HCT116 (cell line): ENCODE data around the gene NFATC1. TPM values are rescaled to one million over a fixed set of nuclear protein-coding genes. Genes with fewer than 3 reads are reported as not detected.

Experiments used
- ATAC-seq: fragments of 200-7000 bp; cut with Tn5 transposase; 2 replicates; pipeline ENCODE4 v1.9.1; 2020; ENCODE audit warnings: mild to moderate bottlenecking, moderate library complexity
- BruUV-seq: library from RNA; stranded (reverse); fragments of 400-500 nt; replicated peaks from 2 replicates; lab custom pipeline; 2021; lab: Mats Ljungman, UMichigan
- CTCF ChIA-PET: fragments of 300-600 bp; sonication (Branson Sonifier 250); formaldehyde crosslinking; loops from one replicate; lab custom pipeline; 2021; ENCODE audit warnings: antibody characterized with exemption; lab: Charles Lee
- POLR2A ChIA-PET: fragments of 300-600, 350-600 bp; sonication (Branson Sonifier 250); formaldehyde crosslinking; loops from one replicate; lab custom pipeline; 2021; ENCODE audit warnings: antibody characterized with exemption; lab: Charles Lee
- RAD21 ChIA-PET, 2 experiments: fragments of 300-600 bp; sonication (Branson Sonifier 250); formaldehyde crosslinking; loops; one replicate each; lab custom pipeline; 2023; ENCODE audit warnings: low total read pairs in 2 of 2; ENCODE audit not compliant: uncharacterized antibody in 2 of 2, unreplicated experiment in 2 of 2, low non-redundant PET in 1 of 2; lab: Charles Lee
- DNase-seq: peaks from one replicate; pipeline ENCODE4 v3.0.0-alpha.2; 2010; ENCODE audit warnings: low read depth, low spot score
- H2AFZ ChIP-seq: fragments of 200-600 bp; shearing (Covaris generic), sonication (generic); 2 replicates; pipeline ENCODE4 v1.6.1; 2017; ENCODE audit warnings: low read depth, mixed run types, mixed read lengths, antibody characterized with exemption, low read length; ENCODE audit not compliant: poor library complexity, severe bottlenecking
- H3K27ac ChIP-seq: 2 replicates; pipeline ENCODE4 v1.5.1; 2012; ENCODE audit warnings: low read depth, low read length
- H3K27me3 ChIP-seq: fragments of 200-600 bp; sonication (generic); 2 replicates; pipeline ENCODE4 v1.6.1; 2016; ENCODE audit warnings: mixed run types, low read length, mixed read lengths; ENCODE audit not compliant: insufficient read depth
- H3K36me3 ChIP-seq, 2 experiments: fragments of 200-500 bp in 1 of 2; fragments of 200-600 bp in 1 of 2; sonication (Bioruptor generic) in 1 of 2; sonication (generic) in 1 of 2; 2 replicates each; pipeline versions ENCODE4 v1.5.1 to v1.6.1; 2014 to 2016; ENCODE audit warnings: low read length in 2 of 2, inconsistent platforms in 1 of 2, mixed read lengths in 1 of 2, mixed run types in 1 of 2; ENCODE audit not compliant: insufficient read depth in 2 of 2, control insufficient read depth in 1 of 2
- H3K4me1 ChIP-seq, 2 experiments: fragments of 200-600 bp in 1 of 2; sonication (generic) in 1 of 2; 2 replicates each; pipeline versions ENCODE4 v1.5.1 to v1.6.1; 2012 to 2017; ENCODE audit warnings: low read length in 2 of 2, inconsistent platforms in 1 of 2, mild to moderate bottlenecking in 1 of 2, mixed read lengths in 1 of 2, mixed run types in 1 of 2, moderate library complexity in 1 of 2; ENCODE audit not compliant: insufficient read depth in 2 of 2, control insufficient read depth in 1 of 2
- H3K4me2 ChIP-seq: fragments of 200-600 bp; sonication (generic); 2 replicates; pipeline ENCODE4 v1.6.1; 2017; ENCODE audit warnings: mixed run types, low read length, mixed read lengths
- H3K4me3 ChIP-seq, 2 experiments: fragments of 200-600 bp in 1 of 2; sonication (generic) in 1 of 2; replicated peaks in 1 of 2; 2 replicates each; pipeline ENCODE4 v1.5.1; 2011 to 2016; ENCODE audit warnings: low read length in 2 of 2, control low read depth in 1 of 2, low read depth in 1 of 2, mild to moderate bottlenecking in 1 of 2, mixed read lengths in 1 of 2, mixed run types in 1 of 2
- H3K79me2 ChIP-seq: fragments of 200-600 bp; sonication (generic); 2 replicates; pipeline ENCODE4 v1.6.1; 2017; ENCODE audit warnings: mild to moderate bottlenecking, mixed run types, low read length, moderate library complexity, mixed read lengths; ENCODE audit not compliant: insufficient read depth
- H3K9ac ChIP-seq: fragments of 200-600 bp; sonication (generic); 2 replicates; pipeline ENCODE4 v1.6.1; 2016; ENCODE audit warnings: low read length, mixed read lengths
- H3K9me2 ChIP-seq: fragments of 200-600 bp; sonication (generic), shearing (Covaris generic); 2 replicates; pipeline ENCODE4 v1.6.1; 2017; ENCODE audit warnings: mixed run types, mild to moderate bottlenecking, moderate library complexity; ENCODE audit not compliant: insufficient read depth
- H3K9me3 ChIP-seq, 2 experiments: fragments of 200-500 bp in 1 of 2; fragments of 200-600 bp in 1 of 2; sonication (Bioruptor generic) in 1 of 2; sonication (generic) in 1 of 2; 2 replicates each; pipeline ENCODE4 v1.6.1; 2014 to 2017; ENCODE audit warnings: low read length in 2 of 2, mixed read lengths in 2 of 2, inconsistent platforms in 1 of 2, low read depth in 1 of 2, mild to moderate bottlenecking in 1 of 2, mixed run types in 1 of 2, moderate library complexity in 1 of 2; ENCODE audit not compliant: control insufficient read depth in 1 of 2, insufficient read depth in 1 of 2
- H4K20me1 ChIP-seq: fragments of 200-600 bp; sonication (generic), shearing (Covaris generic); 2 replicates; pipeline ENCODE4 v1.6.1; 2017; ENCODE audit warnings: mixed run types, mild to moderate bottlenecking, moderate library complexity; ENCODE audit not compliant: insufficient read depth
- CEBPB ChIP-seq: IDR thresholded peaks from 2 replicates; pipeline ENCODE4 v1.6.1; 2012; ENCODE audit warnings: low read depth
- EGR1 ChIP-seq: IDR thresholded peaks from 2 replicates; pipeline ENCODE4 v1.6.1; 2012; ENCODE audit warnings: low read depth
- SIN3A ChIP-seq: IDR thresholded peaks from 2 replicates; pipeline ENCODE4 v1.6.1; 2012; ENCODE audit warnings: low read depth
- SRF ChIP-seq: IDR thresholded peaks from 2 replicates; pipeline ENCODE4 v1.6.1; 2012; ENCODE audit warnings: low read depth
- intact Hi-C: fragments of 100-400 bp; cut with micrococcal nuclease; formaldehyde crosslinking; loops from 2 replicates; pipeline ENCODE4 v1.10.0; 2022
- total RNA-seq: library from RNA; stranded (reverse); gene quantifications from one replicate; pipeline ENCODE4 v1.2.1, GENCODE V29; 2021; ENCODE audit not compliant: unreplicated experiment
- TF ChIP-seq, protein P1 (sequence below): IDR thresholded peaks from 2 replicates; pipeline ENCODE4 v1.6.1; 2012; ENCODE audit warnings: low read depth
- TF ChIP-seq, protein P2 (sequence below): IDR thresholded peaks from 2 replicates; pipeline ENCODE4 v1.6.1; 2011; ENCODE audit warnings: mild to moderate bottlenecking, low read length, moderate library complexity; ENCODE audit not compliant: insufficient replicate concordance; ENCODE audit errors: extremely low read depth

Gene NFATC1
- total RNA-seq, 1 experiment from 2014 or later = 20.8 TPM

DNA sequence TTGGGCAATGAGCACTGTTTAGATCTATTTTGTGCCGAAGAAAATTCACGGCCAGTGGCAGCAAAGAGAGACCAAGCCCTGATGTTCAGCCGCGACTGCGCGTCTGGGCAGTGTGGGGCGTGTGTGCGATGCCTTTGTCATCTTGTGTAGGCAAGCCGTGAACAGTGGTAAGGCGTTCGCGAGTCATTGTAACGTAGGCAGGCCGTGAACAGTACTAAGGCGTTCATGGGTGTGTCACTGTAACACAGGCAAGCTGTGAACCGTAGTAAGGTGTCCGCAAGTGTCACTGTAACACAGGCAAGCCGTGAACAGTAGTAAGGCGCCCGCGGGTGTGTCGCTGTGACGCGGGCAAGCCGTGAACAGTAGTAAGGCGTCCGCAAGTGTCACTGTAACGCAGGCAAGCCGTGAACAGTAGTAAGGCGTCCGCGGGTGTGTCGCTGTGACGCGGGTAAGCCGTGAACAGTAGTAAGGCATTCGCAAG, 99.9 kb downstream of the NFATC1 start:
- no peaks in the 10 kb centered on the region for H3K27me3 ChIP-seq
- H3K9me3 ChIP-seq = peaks cover 3 to 7% of the 10 kb centered on the region in 2 experiments; a peak in 2 of 4 replicates
- no peak overlapping the region for H3K4me3 ChIP-seq
- intact Hi-C loops = no loop called here
- H3K27ac ChIP-seq = no peak overlapping the region
- no peaks in the 10 kb centered on the region for H3K4me1 ChIP-seq
- no peaks in the 10 kb centered on the region for H3K79me2 ChIP-seq
- H3K4me2 ChIP-seq = no peak overlapping the region
- RAD21 ChIA-PET = no interaction called here
- CTCF ChIA-PET = no interaction called here
- DNase-seq (no peak), ATAC-seq (no peak)
- BruUV-seq = no TSS peak
- H4K20me1 ChIP-seq = no peaks in the 10 kb centered on the region
- H3K9ac ChIP-seq = no peak overlapping the region
- no peaks in the 10 kb centered on the region for H3K9me2 ChIP-seq
- H3K36me3 ChIP-seq = no peaks in the 10 kb centered on the region
- no peak overlapping the region for H2AFZ ChIP-seq
- TF ChIP-seq SRF (no peak), CEBPB (no peak), EGR1 (no peak), SIN3A (no peak)
- TF ChIP-seq, protein P1, sequence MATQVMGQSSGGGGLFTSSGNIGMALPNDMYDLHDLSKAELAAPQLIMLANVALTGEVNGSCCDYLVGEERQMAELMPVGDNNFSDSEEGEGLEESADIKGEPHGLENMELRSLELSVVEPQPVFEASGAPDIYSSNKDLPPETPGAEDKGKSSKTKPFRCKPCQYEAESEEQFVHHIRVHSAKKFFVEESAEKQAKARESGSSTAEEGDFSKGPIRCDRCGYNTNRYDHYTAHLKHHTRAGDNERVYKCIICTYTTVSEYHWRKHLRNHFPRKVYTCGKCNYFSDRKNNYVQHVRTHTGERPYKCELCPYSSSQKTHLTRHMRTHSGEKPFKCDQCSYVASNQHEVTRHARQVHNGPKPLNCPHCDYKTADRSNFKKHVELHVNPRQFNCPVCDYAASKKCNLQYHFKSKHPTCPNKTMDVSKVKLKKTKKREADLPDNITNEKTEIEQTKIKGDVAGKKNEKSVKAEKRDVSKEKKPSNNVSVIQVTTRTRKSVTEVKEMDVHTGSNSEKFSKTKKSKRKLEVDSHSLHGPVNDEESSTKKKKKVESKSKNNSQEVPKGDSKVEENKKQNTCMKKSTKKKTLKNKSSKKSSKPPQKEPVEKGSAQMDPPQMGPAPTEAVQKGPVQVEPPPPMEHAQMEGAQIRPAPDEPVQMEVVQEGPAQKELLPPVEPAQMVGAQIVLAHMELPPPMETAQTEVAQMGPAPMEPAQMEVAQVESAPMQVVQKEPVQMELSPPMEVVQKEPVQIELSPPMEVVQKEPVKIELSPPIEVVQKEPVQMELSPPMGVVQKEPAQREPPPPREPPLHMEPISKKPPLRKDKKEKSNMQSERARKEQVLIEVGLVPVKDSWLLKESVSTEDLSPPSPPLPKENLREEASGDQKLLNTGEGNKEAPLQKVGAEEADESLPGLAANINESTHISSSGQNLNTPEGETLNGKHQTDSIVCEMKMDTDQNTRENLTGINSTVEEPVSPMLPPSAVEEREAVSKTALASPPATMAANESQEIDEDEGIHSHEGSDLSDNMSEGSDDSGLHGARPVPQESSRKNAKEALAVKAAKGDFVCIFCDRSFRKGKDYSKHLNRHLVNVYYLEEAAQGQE = no peak
- TF ChIP-seq, protein P2, sequence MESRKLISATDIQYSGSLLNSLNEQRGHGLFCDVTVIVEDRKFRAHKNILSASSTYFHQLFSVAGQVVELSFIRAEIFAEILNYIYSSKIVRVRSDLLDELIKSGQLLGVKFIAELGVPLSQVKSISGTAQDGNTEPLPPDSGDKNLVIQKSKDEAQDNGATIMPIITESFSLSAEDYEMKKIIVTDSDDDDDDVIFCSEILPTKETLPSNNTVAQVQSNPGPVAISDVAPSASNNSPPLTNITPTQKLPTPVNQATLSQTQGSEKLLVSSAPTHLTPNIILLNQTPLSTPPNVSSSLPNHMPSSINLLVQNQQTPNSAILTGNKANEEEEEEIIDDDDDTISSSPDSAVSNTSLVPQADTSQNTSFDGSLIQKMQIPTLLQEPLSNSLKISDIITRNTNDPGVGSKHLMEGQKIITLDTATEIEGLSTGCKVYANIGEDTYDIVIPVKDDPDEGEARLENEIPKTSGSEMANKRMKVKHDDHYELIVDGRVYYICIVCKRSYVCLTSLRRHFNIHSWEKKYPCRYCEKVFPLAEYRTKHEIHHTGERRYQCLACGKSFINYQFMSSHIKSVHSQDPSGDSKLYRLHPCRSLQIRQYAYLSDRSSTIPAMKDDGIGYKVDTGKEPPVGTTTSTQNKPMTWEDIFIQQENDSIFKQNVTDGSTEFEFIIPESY = no peak
- POLR2A ChIA-PET = no interaction called here
